T-helper 1 cell treated with Interleukin-12 subunit alpha and Interleukin-12 subunit beta and Interleukin-4 antibody, amounts not matched to agents 30 μg/mL and 1 μg/mL, for 36 hours (primary cell): ENCODE results near the gene ITSN1.

Source experiments
- H3K27ac Mint-ChIP-seq: one replicate; pipeline ENCODE4 v1.8.0; 2021; ENCODE audit warnings: mild to moderate bottlenecking, mixed read lengths
- H3K27me3 Mint-ChIP-seq: one replicate; pipeline ENCODE4 v1.8.0; 2021; ENCODE audit warnings: low read depth, mixed read lengths
- H3K36me3 Mint-ChIP-seq: one replicate; pipeline ENCODE4 v1.8.0; 2021; ENCODE audit warnings: low read depth, mixed read lengths
- H3K4me1 Mint-ChIP-seq: one replicate; pipeline ENCODE4 v1.8.0; 2021; ENCODE audit warnings: low read depth, mixed read lengths
- H3K4me3 Mint-ChIP-seq: one replicate; pipeline ENCODE4 v1.8.0; 2021; ENCODE audit warnings: mild to moderate bottlenecking, moderate library complexity, mixed read lengths
- H3K9me3 Mint-ChIP-seq: one replicate; pipeline ENCODE4 v1.8.0; 2021; ENCODE audit warnings: mixed read lengths

Gene ITSN1

GRCh38 chr21:33943293-33943692 lies 301.0 kb downstream of the ITSN1 start:
- H3K9me3 Mint-ChIP-seq: peaks cover 11% of the 10 kb centered on the region
- H3K4me3 Mint-ChIP-seq: no peak overlapping the region
- peaks cover 48% of the 10 kb centered on the region for H3K4me1 Mint-ChIP-seq
- H3K27ac Mint-ChIP-seq: no peak overlapping the region
- peaks cover 66% of the 10 kb centered on the region for H3K36me3 Mint-ChIP-seq
- no peaks in the 10 kb centered on the region for H3K27me3 Mint-ChIP-seq

GRCh38 chr21:33944185-33944763 lies 302.0 kb downstream of the ITSN1 start:
- H3K4me3 Mint-ChIP-seq: no peak overlapping the region
- H3K27me3 Mint-ChIP-seq: no peaks in the 10 kb centered on the region
- H3K27ac Mint-ChIP-seq: peak overlapping the region; percentile 26
- peaks cover 58% of the 10 kb centered on the region for H3K36me3 Mint-ChIP-seq
- peaks cover 51% of the 10 kb centered on the region for H3K4me1 Mint-ChIP-seq
- H3K9me3 Mint-ChIP-seq: peaks cover 11% of the 10 kb centered on the region

GRCh38 chr21:33945652-33946270 lies 303.5 kb downstream of the ITSN1 start:
- Mint-ChIP-seq H3K27me3 (no peaks in the 10 kb centered on the region), H3K4me1 (peaks cover 55% of the 10 kb centered on the region), H3K9me3 (peaks cover 11% of the 10 kb centered on the region), H3K36me3 (peaks cover 53% of the 10 kb centered on the region), H3K4me3 (no peak overlapping the region), H3K27ac (peak overlapping the region; percentile 99)

- peak overlapping the region; percentile 99 for H3K27ac Mint-ChIP-seq
- peaks cover 11% of the 10 kb centered on the region for H3K9me3 Mint-ChIP-seq
- H3K27me3 Mint-ChIP-seq: no peaks in the 10 kb centered on the region
- peak overlapping the region; percentile 72 for H3K4me3 Mint-ChIP-seq
- peaks cover 51% of the 10 kb centered on the region for H3K36me3 Mint-ChIP-seq
- peaks cover 65% of the 10 kb centered on the region for H3K4me1 Mint-ChIP-seq
Measured at GRCh38 chr21:33947451-33948095, 305.3 kb downstream of the ITSN1 start.

- H3K27me3 Mint-ChIP-seq: no peaks in the 10 kb centered on the region
- peak overlapping the region; percentile 99 for H3K27ac Mint-ChIP-seq
- peaks cover 11% of the 10 kb centered on the region for H3K9me3 Mint-ChIP-seq
- peaks cover 65% of the 10 kb centered on the region for H3K4me1 Mint-ChIP-seq
- peaks cover 47% of the 10 kb centered on the region for H3K36me3 Mint-ChIP-seq
- H3K4me3 Mint-ChIP-seq: peak overlapping the region; percentile 72
Measured at GRCh38 chr21:33948096-33948950, 306.0 kb downstream of the ITSN1 start.

GRCh38 chr21:33948951-33949444 lies 306.7 kb downstream of the ITSN1 start:
- Mint-ChIP-seq H3K27me3 (no peaks in the 10 kb centered on the region), H3K27ac (peak overlapping the region; percentile 99), H3K9me3 (peaks cover 11% of the 10 kb centered on the region), H3K36me3 (peaks cover 41% of the 10 kb centered on the region), H3K4me3 (peak overlapping the region; percentile 72), H3K4me1 (peaks cover 65% of the 10 kb centered on the region)
